Hepatocyte (in vitro differentiated cells): ENCODE measurements around the gene FBXL17. TPM values are rescaled to one million over a fixed set of nuclear protein-coding genes. Genes with fewer than 3 reads are reported as not detected.

ENCODE experiments used
- DNase-seq: peaks from one replicate; pipeline ENCODE4 v3.0.0-alpha.2; 2016; ENCODE audit warnings: low spot score
- H2AFZ ChIP-seq: fragments of 200-600 bp; sonication (generic); 2 replicates; pipeline ENCODE4 v1.6.0; 2016; ENCODE audit warnings: antibody characterized with exemption, mild to moderate bottlenecking
- H3K27ac ChIP-seq: fragments of 200-600 bp; sonication (generic); 2 replicates; pipeline ENCODE4 v1.5.1; 2016; ENCODE audit warnings: mild to moderate bottlenecking
- H3K27me3 ChIP-seq: fragments of 200-600 bp; sonication (generic); 2 replicates; pipeline ENCODE4 v1.6.1; 2016
- H3K36me3 ChIP-seq: fragments of 200-600 bp; sonication (generic); replicated peaks from 2 replicates; pipeline ENCODE4 v1.5.1; 2016; ENCODE audit warnings: low read depth; ENCODE audit not compliant: insufficient read depth
- H3K4me1 ChIP-seq: fragments of 200-600 bp; sonication (generic); 2 replicates; pipeline ENCODE4 v1.5.1; 2016; ENCODE audit warnings: mild to moderate bottlenecking, moderate library complexity; ENCODE audit not compliant: insufficient read depth
- H3K4me2 ChIP-seq: fragments of 200-600 bp; sonication (generic); 2 replicates; pipeline ENCODE4 v1.6.0; 2016
- H3K4me3 ChIP-seq: fragments of 200-600 bp; sonication (generic); 2 replicates; pipeline ENCODE4 v1.5.1; 2016; ENCODE audit warnings: mild to moderate bottlenecking
- H3K79me2 ChIP-seq: fragments of 200-600 bp; sonication (generic); 2 replicates; pipeline ENCODE4 v1.6.0; 2017; ENCODE audit warnings: mild to moderate bottlenecking
- H3K9me2 ChIP-seq: fragments of 200-600 bp; sonication (generic); replicated peaks from 2 replicates; pipeline ENCODE4 v1.6.0; 2017; ENCODE audit warnings: mild to moderate bottlenecking; ENCODE audit not compliant: insufficient read depth
- H3K9me3 ChIP-seq: fragments of 200-600 bp; sonication (generic); 2 replicates; pipeline ENCODE4 v1.5.1; 2016; ENCODE audit warnings: low read depth, mild to moderate bottlenecking
- H4K20me1 ChIP-seq: fragments of 200-600 bp; sonication (generic); 2 replicates; pipeline ENCODE4 v1.6.0; 2016; ENCODE audit warnings: mild to moderate bottlenecking; ENCODE audit not compliant: insufficient read depth, poor library complexity, severe bottlenecking
- EZH2 ChIP-seq: fragments of 200-600 bp; sonication (generic); IDR thresholded peaks from 2 replicates; pipeline ENCODE4 v1.6.1; 2016; ENCODE audit warnings: antibody characterized with exemption, mild to moderate bottlenecking, borderline replicate concordance
- EZH2phosphoT487 ChIP-seq: fragments of 200-600 bp; sonication (generic); IDR thresholded peaks from one replicate; pipeline ENCODE4 v1.6.1; 2018; ENCODE audit warnings: antibody characterized with exemption, mild to moderate bottlenecking, low read depth, moderate library complexity; ENCODE audit not compliant: unreplicated experiment, severe bottlenecking
- WGBS: methylation state at CpG from one replicate; pipeline ENCODE4 v1.1.6; 2016; ENCODE audit warnings: low lambda C conversion rate; ENCODE audit errors: missing lambda C conversion rate; 5-methylcytosine and 5-hydroxymethylcytosine counted together
- polyA plus RNA-seq: library from polyadenylated mRNA; unstranded; fragments of >200 nt; fragmentation: Nextera tagmentation; extraction: Ambion mirVana; gene quantifications from 2 replicates; pipeline ENCODE4 v1.2.1, GENCODE V29; 2016
- total RNA-seq: library from RNA; depleted of rRNA; stranded (reverse); fragments of >200 nt; gene quantifications from 2 replicates; pipeline ENCODE4 v1.2.3, GENCODE V29; 2014
- TF ChIP-seq, protein P1 (sequence below): fragments of 200-600 bp; sonication (generic); IDR thresholded peaks from 2 replicates; pipeline ENCODE4 v1.5.1; 2016; ENCODE audit warnings: antibody characterized with exemption, mild to moderate bottlenecking; ENCODE audit not compliant: poor library complexity

FBXL17 gene
- total and polyA plus RNA-seq, 2 experiments from 2014 or later = 12.5 to 18.2 TPM

- no peak for DNase-seq
- H3K27me3 ChIP-seq = no peaks in the 10 kb centered on the region
- H2AFZ ChIP-seq = no peak overlapping the region
- H3K4me1 ChIP-seq = no peaks in the 10 kb centered on the region
- no peaks in the 10 kb centered on the region for H3K9me2 ChIP-seq
- no peaks in the 10 kb centered on the region for H4K20me1 ChIP-seq
- no peak for TF ChIP-seq EZH2phosphoT487
- TF ChIP-seq, protein P1, sequence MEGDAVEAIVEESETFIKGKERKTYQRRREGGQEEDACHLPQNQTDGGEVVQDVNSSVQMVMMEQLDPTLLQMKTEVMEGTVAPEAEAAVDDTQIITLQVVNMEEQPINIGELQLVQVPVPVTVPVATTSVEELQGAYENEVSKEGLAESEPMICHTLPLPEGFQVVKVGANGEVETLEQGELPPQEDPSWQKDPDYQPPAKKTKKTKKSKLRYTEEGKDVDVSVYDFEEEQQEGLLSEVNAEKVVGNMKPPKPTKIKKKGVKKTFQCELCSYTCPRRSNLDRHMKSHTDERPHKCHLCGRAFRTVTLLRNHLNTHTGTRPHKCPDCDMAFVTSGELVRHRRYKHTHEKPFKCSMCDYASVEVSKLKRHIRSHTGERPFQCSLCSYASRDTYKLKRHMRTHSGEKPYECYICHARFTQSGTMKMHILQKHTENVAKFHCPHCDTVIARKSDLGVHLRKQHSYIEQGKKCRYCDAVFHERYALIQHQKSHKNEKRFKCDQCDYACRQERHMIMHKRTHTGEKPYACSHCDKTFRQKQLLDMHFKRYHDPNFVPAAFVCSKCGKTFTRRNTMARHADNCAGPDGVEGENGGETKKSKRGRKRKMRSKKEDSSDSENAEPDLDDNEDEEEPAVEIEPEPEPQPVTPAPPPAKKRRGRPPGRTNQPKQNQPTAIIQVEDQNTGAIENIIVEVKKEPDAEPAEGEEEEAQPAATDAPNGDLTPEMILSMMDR = no peak
- no peak for TF ChIP-seq EZH2
- 93% methylated on average over 2 of the region's 2 CpGs for WGBS
- no peaks in the 10 kb centered on the region for H3K79me2 ChIP-seq
- no peaks in the 10 kb centered on the region for H3K9me3 ChIP-seq
- H3K4me2 ChIP-seq = no peak overlapping the region
- no peak overlapping the region for H3K4me3 ChIP-seq
- H3K27ac ChIP-seq = no peak overlapping the region
- no peaks in the 10 kb centered on the region for H3K36me3 ChIP-seq
Measured at GRCh38 chr5:108111736-108112135, 270.2 kb downstream of the FBXL17 start.

DNA sequence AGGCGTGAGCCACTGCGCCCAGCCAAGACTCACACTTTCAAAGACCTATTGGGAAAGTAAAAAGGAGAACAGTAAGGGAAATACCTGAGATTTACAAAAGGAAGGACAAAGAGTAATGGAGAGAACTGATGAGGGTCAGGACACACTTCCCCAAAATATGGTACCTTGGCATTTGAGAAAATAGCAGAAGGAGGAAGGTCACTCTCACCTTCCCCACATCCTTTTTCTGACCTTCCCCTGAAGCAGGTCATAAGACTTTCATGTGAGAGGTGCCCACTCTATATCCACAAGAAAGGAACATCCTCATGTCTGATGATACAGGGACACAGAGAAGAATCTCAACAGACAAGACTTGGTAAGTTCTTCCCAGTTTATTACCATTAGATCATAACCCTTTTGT lies 272.8 kb downstream of the FBXL17 start:
- Histone ChIP-seq H3K27ac (no peak overlapping the region), H3K4me2 (no peak overlapping the region), H3K4me3 (no peak overlapping the region), H3K9me3 (no peaks in the 10 kb centered on the region), H3K27me3 (no peaks in the 10 kb centered on the region), H4K20me1 (no peaks in the 10 kb centered on the region), H3K79me2 (no peaks in the 10 kb centered on the region), H3K9me2 (no peaks in the 10 kb centered on the region), H3K36me3 (no peaks in the 10 kb centered on the region), H2AFZ (no peak overlapping the region), H3K4me1 (no peaks in the 10 kb centered on the region)
- no peak for DNase-seq
- TF ChIP-seq, protein P1 = no peak
- no peak for TF ChIP-seq EZH2
- TF ChIP-seq EZH2phosphoT487 = no peak
- 100% methylated on average over 2 of the region's 2 CpGs for WGBS

GRCh38 chr5:108104448-108104847 lies 277.4 kb downstream of the FBXL17 start:
- H3K4me2 ChIP-seq = no peak overlapping the region
- no peaks in the 10 kb centered on the region for H3K9me3 ChIP-seq
- no peaks in the 10 kb centered on the region for H4K20me1 ChIP-seq
- TF ChIP-seq EZH2 (no peak), EZH2phosphoT487 (no peak)
- TF ChIP-seq, protein P1 = no peak
- no peaks in the 10 kb centered on the region for H3K4me1 ChIP-seq
- H2AFZ ChIP-seq = no peak overlapping the region
- H3K36me3 ChIP-seq = no peaks in the 10 kb centered on the region
- no peaks in the 10 kb centered on the region for H3K9me2 ChIP-seq
- no peak for DNase-seq
- no peak overlapping the region for H3K27ac ChIP-seq
- 91% methylated on average over 1 of the region's 1 CpG for WGBS
- H3K27me3 ChIP-seq = no peaks in the 10 kb centered on the region
- no peaks in the 10 kb centered on the region for H3K79me2 ChIP-seq
- H3K4me3 ChIP-seq = no peak overlapping the region

DNA sequence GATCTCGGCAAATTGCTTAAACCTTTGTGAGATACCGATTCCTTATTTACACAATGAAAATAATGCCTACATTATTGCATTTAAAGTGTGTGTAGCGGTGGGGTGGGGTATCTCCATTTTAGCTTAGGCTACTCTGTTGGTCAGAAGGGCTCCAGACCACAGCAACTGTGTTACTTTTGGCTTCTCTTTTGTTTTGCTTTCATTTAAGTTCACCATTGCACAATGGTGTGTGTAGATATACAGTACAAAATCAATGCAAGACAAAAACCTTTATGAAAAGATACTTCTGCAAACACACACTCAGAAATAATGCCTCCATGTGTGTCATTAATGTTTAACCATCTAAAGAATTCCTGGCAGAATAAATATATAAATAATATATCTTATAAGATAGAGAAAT lies 279.4 kb downstream of the FBXL17 start:
- H3K4me3 ChIP-seq = no peak overlapping the region
- H3K4me1 ChIP-seq = no peaks in the 10 kb centered on the region
- H3K79me2 ChIP-seq = no peaks in the 10 kb centered on the region
- H3K9me3 ChIP-seq = no peaks in the 10 kb centered on the region
- no peaks in the 10 kb centered on the region for H3K36me3 ChIP-seq
- WGBS = 95% methylated on average over 3 of the region's 3 CpGs
- H3K4me2 ChIP-seq = no peak overlapping the region
- no peaks in the 10 kb centered on the region for H3K9me2 ChIP-seq
- DNase-seq = no peak
- no peak overlapping the region for H3K27ac ChIP-seq
- H4K20me1 ChIP-seq = no peaks in the 10 kb centered on the region
- no peaks in the 10 kb centered on the region for H3K27me3 ChIP-seq
- TF ChIP-seq, protein P1 = no peak
- TF ChIP-seq EZH2 = no peak
- no peak for TF ChIP-seq EZH2phosphoT487
- H2AFZ ChIP-seq = no peak overlapping the region
